ENCODE data around the gene IL21R.

- TF ChIP-seq CTCF (IDR thresholded peaks at IDR 0.05) (no peak), POLR2A (IDR thresholded peaks at IDR 0.05) (no peak)
Measured at GRCh38 chr16:27498916-27499658, 97.1 kb downstream of the IL21R start.

All from heart left ventricle (tissue), 13 donors.